Smooth muscle cell (in vitro differentiated cells): Measurements from ENCODE around the gene LOC101059915.
A peak's percentile ranks its signal among the peaks of the same experiment; 100 is the strongest.

Experiments used
- DNase-seq: peaks from one replicate; lab custom pipeline; 2025; ENCODE audit not compliant: unreplicated experiment; lab: John Stamatoyannopoulos, UW
- H2AFZ ChIP-seq: fragments of 200-600 bp; sonication (generic); 2 replicates; pipeline ENCODE4 v1.6.0; 2016; ENCODE audit warnings: antibody characterized with exemption, low read depth, mild to moderate bottlenecking
- H3F3A ChIP-seq: fragments of 200-600 bp; sonication (generic); 2 replicates; pipeline ENCODE4 v1.6.0; 2017; ENCODE audit warnings: antibody characterized with exemption, low read depth
- H3K27ac ChIP-seq: fragments of 200-600 bp; sonication (generic); 2 replicates; pipeline ENCODE4 v1.5.1; 2016; ENCODE audit warnings: low read depth, mild to moderate bottlenecking
- H3K27me3 ChIP-seq: fragments of 200-600 bp; sonication (generic); 2 replicates; pipeline ENCODE4 v1.6.1; 2016; ENCODE audit warnings: low read depth, mild to moderate bottlenecking
- H3K36me3 ChIP-seq: fragments of 200-600 bp; sonication (generic); 2 replicates; pipeline ENCODE4 v1.5.1; 2016; ENCODE audit warnings: low read depth
- H3K4me1 ChIP-seq: fragments of 200-600 bp; sonication (generic); 2 replicates; pipeline ENCODE4 v1.5.1; 2016; ENCODE audit warnings: low read depth
- H3K4me2 ChIP-seq: fragments of 200-600 bp; sonication (generic); 2 replicates; pipeline ENCODE4 v1.6.0; 2016; ENCODE audit warnings: mild to moderate bottlenecking
- H3K4me3 ChIP-seq: fragments of 200-600 bp; sonication (generic); 2 replicates; pipeline ENCODE4 v1.5.1; 2016; ENCODE audit warnings: mild to moderate bottlenecking
- H3K79me2 ChIP-seq: fragments of 200-600 bp; sonication (generic); 2 replicates; pipeline ENCODE4 v1.6.0; 2016; ENCODE audit warnings: low read depth, mild to moderate bottlenecking
- H3K9ac ChIP-seq: fragments of 200-600 bp; sonication (generic); 2 replicates; pipeline ENCODE4 v1.6.0; 2016; ENCODE audit warnings: low read depth
- H3K9me3 ChIP-seq: fragments of 200-600 bp; sonication (generic); replicated peaks from 2 replicates; pipeline ENCODE4 v1.5.1; 2016; ENCODE audit warnings: low read depth
- H4K20me1 ChIP-seq: fragments of 200-600 bp; sonication (generic); 2 replicates; pipeline ENCODE4 v1.6.0; 2016; ENCODE audit warnings: low read depth
- WGBS: methylation state at CpG from one replicate; pipeline ENCODE4 v1.1.7; 2016; ENCODE audit warnings: low lambda C conversion rate; 5-methylcytosine and 5-hydroxymethylcytosine counted together
- TF ChIP-seq, protein P1 (sequence below): fragments of 200-600 bp; sonication (generic); IDR thresholded peaks from 2 replicates; pipeline ENCODE4 v1.5.1; 2017; ENCODE audit warnings: borderline replicate concordance, mild to moderate bottlenecking, antibody characterized with exemption; ENCODE audit not compliant: insufficient read depth, poor library complexity, severe bottlenecking

Gene LOC101059915

DNA sequence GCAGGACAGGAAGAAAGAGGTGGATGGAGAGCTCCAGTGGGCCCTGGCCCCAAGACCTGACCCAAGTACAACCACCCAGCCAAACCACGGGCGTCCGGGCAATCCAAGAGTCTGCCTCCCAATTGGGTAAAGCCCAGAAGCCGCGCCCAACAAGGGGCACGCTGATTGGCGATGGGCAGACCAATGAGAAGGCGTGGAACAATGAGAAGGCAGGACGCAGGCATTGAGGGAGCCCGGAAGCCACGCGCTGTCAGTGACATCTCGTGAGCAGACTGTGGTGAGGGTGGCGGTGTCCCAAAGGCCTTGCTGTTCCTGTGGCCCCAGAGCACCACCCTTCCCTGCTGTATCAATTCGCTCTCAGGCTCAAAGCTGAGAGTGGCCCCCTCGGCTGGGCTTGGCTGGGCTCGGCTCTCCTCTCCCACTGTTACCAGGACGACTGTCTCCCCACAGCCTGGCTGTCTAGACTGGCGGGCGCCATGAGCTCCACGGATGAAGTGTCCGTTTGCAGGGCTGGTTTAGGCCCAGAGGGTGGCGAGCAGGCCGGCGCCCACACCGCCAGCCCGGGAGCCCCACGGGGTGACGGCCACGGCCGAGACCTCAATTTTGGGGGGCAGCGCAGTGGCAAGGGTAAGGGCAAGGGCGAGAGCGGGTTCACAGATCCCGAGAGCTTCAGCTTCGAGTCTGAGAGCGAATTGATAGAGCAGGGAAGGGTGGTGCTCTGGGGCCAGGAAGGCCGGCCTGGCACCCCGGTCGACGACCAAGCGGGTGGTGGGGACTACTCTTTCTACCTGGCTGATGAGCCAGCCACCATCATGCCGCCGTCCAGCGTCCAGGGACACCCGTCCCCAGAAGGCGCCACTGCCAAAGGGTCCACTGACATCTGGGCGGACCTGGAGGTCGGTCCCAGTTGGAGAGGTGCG, at the start of gene LOC101059915:
LOC101059915 (plus strand) TSS at position 219 of the 920 bp plus-strand sequence.
- H3K9ac ChIP-seq, result no peak within 1 kb of the TSS
- H4K20me1 ChIP-seq, result no peaks in the 10 kb centered on the region
- no peak within 1 kb of the TSS for H3K4me3 ChIP-seq
- no peaks in the 10 kb centered on the region for H3K79me2 ChIP-seq
- TF ChIP-seq, protein P1, sequence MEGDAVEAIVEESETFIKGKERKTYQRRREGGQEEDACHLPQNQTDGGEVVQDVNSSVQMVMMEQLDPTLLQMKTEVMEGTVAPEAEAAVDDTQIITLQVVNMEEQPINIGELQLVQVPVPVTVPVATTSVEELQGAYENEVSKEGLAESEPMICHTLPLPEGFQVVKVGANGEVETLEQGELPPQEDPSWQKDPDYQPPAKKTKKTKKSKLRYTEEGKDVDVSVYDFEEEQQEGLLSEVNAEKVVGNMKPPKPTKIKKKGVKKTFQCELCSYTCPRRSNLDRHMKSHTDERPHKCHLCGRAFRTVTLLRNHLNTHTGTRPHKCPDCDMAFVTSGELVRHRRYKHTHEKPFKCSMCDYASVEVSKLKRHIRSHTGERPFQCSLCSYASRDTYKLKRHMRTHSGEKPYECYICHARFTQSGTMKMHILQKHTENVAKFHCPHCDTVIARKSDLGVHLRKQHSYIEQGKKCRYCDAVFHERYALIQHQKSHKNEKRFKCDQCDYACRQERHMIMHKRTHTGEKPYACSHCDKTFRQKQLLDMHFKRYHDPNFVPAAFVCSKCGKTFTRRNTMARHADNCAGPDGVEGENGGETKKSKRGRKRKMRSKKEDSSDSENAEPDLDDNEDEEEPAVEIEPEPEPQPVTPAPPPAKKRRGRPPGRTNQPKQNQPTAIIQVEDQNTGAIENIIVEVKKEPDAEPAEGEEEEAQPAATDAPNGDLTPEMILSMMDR, result no peak
- H3K4me1 ChIP-seq, result no peaks in the 10 kb centered on the region
- H3K9me3 ChIP-seq, result no peaks in the 10 kb centered on the region
- WGBS, result 92% methylated on average over 48 of the region's 50 CpGs
- no peaks in the 10 kb centered on the region for H3K36me3 ChIP-seq
- H3K27me3 ChIP-seq, result no peaks in the 10 kb centered on the region
- H3F3A ChIP-seq, result no peaks in the 10 kb centered on the region
- H3K4me2 ChIP-seq, result no peak within 1 kb of the TSS
- no peak within 1 kb of the TSS for H2AFZ ChIP-seq
- DNase-seq, result no peak
- no peak within 1 kb of the TSS for H3K27ac ChIP-seq

DNA sequence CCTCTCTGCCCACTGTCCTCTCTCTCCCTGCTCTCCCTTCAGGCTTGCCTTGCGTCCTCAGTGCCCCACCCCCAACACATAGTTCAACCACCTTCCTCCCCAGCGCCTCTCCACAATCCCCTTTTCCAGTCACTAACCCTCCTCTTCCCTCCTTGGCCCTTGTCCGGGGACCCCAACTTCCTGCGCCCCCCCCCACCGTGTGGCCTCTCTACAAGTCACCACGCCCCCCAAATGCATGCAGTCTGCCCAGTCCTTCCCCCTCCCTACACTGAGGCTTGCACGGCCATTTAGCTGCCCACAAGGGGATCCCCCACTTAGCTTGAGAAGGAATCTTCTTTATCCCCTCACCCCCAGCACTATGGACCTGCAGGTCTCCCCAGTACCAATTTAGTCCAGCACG, 49.6 kb upstream of the LOC101059915 start:
- Histone ChIP-seq H3K9me3 (no peaks in the 10 kb centered on the region), H3K36me3 (no peaks in the 10 kb centered on the region), H3K9ac (no peak overlapping the region), H3K27me3 (no peaks in the 10 kb centered on the region), H2AFZ (no peak overlapping the region), H3K79me2 (no peaks in the 10 kb centered on the region), H4K20me1 (no peaks in the 10 kb centered on the region), H3K4me1 (no peaks in the 10 kb centered on the region), H3F3A (no peaks in the 10 kb centered on the region), H3K4me3 (no peak overlapping the region), H3K27ac (no peak overlapping the region), H3K4me2 (no peak overlapping the region)
- DNase-seq, result no peak
- WGBS, result 90% methylated on average over 6 of the region's 8 CpGs
- TF ChIP-seq, protein P1, result no peak

DNA sequence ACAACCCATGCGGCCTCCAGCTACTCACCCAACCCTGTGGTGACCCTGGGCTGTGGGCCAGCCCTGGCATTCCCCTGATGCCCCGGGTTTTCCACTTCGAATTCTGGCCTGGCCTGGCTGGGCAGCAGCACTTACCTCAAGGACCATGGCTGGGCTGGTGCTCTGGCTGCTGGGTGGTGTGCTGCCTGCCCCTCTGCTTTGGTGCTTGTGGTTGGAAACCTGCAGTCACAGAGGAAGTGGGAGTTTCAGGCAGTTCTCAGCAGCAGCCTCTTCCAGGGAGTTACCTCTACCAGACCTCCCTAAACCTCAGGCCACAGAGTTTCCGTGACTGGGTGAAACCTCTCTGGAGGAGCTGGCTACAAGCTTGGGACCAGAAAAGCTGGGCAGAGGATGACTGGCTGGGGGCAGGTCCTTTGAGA, 49.0 kb upstream of the LOC101059915 start, which contains the start of gene CXCR3:
CXCR3 (minus strand) TSS at position 209 of the 419 bp plus-strand sequence; CDS start at position 147, 62 bp downstream.
- peak within 1 kb of the TSS; percentile 32 for H3K4me2 ChIP-seq
- H3K36me3 ChIP-seq, result no peaks in the 10 kb centered on the region
- no peaks in the 10 kb centered on the region for H3K27me3 ChIP-seq
- H3K9me3 ChIP-seq, result no peaks in the 10 kb centered on the region
- no peak within 1 kb of the TSS for H2AFZ ChIP-seq
- H3K27ac ChIP-seq, result peak within 1 kb of the TSS; percentile 89
- H4K20me1 ChIP-seq, result no peaks in the 10 kb centered on the region
- no peak within 1 kb of the TSS for H3K4me3 ChIP-seq
- 71% methylated on average over 4 of the region's 4 CpGs for WGBS
- H3F3A ChIP-seq, result no peaks in the 10 kb centered on the region
- no peak for DNase-seq
- TF ChIP-seq, protein P1, result no peak
- no peaks in the 10 kb centered on the region for H3K79me2 ChIP-seq
- H3K4me1 ChIP-seq, result no peaks in the 10 kb centered on the region
- peak within 1 kb of the TSS; percentile 68 for H3K9ac ChIP-seq
